ENCODE measurements around the gene MTCL1. TPM values are rescaled to one million over a fixed set of nuclear protein-coding genes. Genes with fewer than 3 reads are reported as not detected.

Gene MTCL1
- total RNA-seq, 1 experiment from 2014 or later = 22.7 TPM

- H3K4me1 ChIP-seq (ENCODE audit: control insufficient read depth in 1 of 2, insufficient read depth in 2 of 2, low read length in 2 of 2) = peaks cover 17 to 23% of the 10 kb centered on the region in 2 experiments
- H3K79me2 ChIP-seq (ENCODE audit: insufficient read depth, low read length) = no peaks in the 10 kb centered on the region
- H3K4me3 ChIP-seq (replicated peaks in 1 of 2; ENCODE audit: low read depth in 1 of 2, low read length in 2 of 2) = no peak overlapping the region
- no peak overlapping the region for H3K27ac ChIP-seq (ENCODE audit: low read depth, low read length)
- intact Hi-C loops (cut with micrococcal nuclease) = loop anchor here (10.0 kb wide), 1 partner anchor 61 kb away; no protein-coding TSS in a partner anchor
- H4K20me1 ChIP-seq (ENCODE audit: insufficient read depth) = no peaks in the 10 kb centered on the region
- H3K36me3 ChIP-seq (ENCODE audit: control insufficient read depth in 1 of 2, insufficient read depth in 2 of 2, low read length in 2 of 2) = no peaks in the 10 kb centered on the region; a peak in 1 of 4 replicates
- ChIA-PET POLR2A (no interaction called here), RAD21 (ENCODE audit: low non-redundant PET in 1 of 2, low total read pairs in 2 of 2, uncharacterized antibody in 2 of 2, unreplicated experiment in 2 of 2) (no interaction called here), CTCF (no interaction called here)
- ATAC-seq = no peak
- H3K9me3 ChIP-seq (ENCODE audit: control insufficient read depth in 1 of 2, insufficient read depth in 1 of 2, low read depth in 1 of 2, low read length in 2 of 2) = no peaks in the 10 kb centered on the region
- no peak overlapping the region for H3K9ac ChIP-seq (ENCODE audit: low read length)
- BruUV-seq (replicated peaks) = no TSS peak
- no peak overlapping the region for H3K4me2 ChIP-seq (ENCODE audit: low read length)
- H3K27me3 ChIP-seq (ENCODE audit: insufficient read depth, low read length) = no peaks in the 10 kb centered on the region
- TF ChIP-seq FOSL1 (IDR thresholded peaks at IDR 0.05; ENCODE audit: low read depth) (no peak), ZFX (IDR thresholded peaks at IDR 0.05) (no peak), EZH2 (IDR thresholded peaks at IDR 0.05) (no peak), SP1 (IDR thresholded peaks at IDR 0.05; ENCODE audit: low read depth) (no peak), POLR2A (IDR thresholded peaks at IDR 0.05; ENCODE audit: borderline replicate concordance, extremely low read depth, insufficient read depth, insufficient read length) (no peak), SIN3A (IDR thresholded peaks at IDR 0.05; ENCODE audit: low read depth) (no peak), CEBPB (IDR thresholded peaks at IDR 0.05; ENCODE audit: low read depth) (no peak), SRF (IDR thresholded peaks at IDR 0.05; ENCODE audit: low read depth) (no peak), POLR2AphosphoS5 (IDR thresholded peaks at IDR 0.05; ENCODE audit: low read depth, low read length) (no peak), ATF3 (IDR thresholded peaks at IDR 0.05) (no peak), JUND (IDR thresholded peaks at IDR 0.05) (no peak), EZH2phosphoT487 (IDR thresholded peaks at IDR 0.05; ENCODE audit: borderline replicate concordance) (no peak), ELF1 (IDR thresholded peaks at IDR 0.05; ENCODE audit: borderline replicate concordance, low read depth) (no peak)
- DNase-seq (ENCODE audit: low read depth, low spot score) = no peak
- no peaks in the 10 kb centered on the region for H3K9me2 ChIP-seq (ENCODE audit: insufficient read depth)
- H2AFZ ChIP-seq (ENCODE audit: low read depth, low read length, poor library complexity, severe bottlenecking) = no peak overlapping the region
These were observed 100.2 kb downstream of the MTCL1 start for GRCh38 chr18:8805552-8805951.

GRCh38 chr18:8806100-8806797 lies 100.9 kb downstream of the MTCL1 start:
- Histone ChIP-seq H3K4me3 (replicated peaks in 1 of 2; ENCODE audit: low read depth in 1 of 2, low read length in 2 of 2) (no peak overlapping the region), H3K27ac (ENCODE audit: low read depth, low read length) (no peak overlapping the region), H2AFZ (ENCODE audit: low read depth, low read length, poor library complexity, severe bottlenecking) (no peak overlapping the region), H3K79me2 (ENCODE audit: insufficient read depth, low read length) (no peaks in the 10 kb centered on the region), H3K9me3 (ENCODE audit: control insufficient read depth in 1 of 2, insufficient read depth in 1 of 2, low read depth in 1 of 2, low read length in 2 of 2) (no peaks in the 10 kb centered on the region), H3K36me3 (ENCODE audit: control insufficient read depth in 1 of 2, insufficient read depth in 2 of 2, low read length in 2 of 2) (no peaks in the 10 kb centered on the region; a peak in 1 of 4 replicates), H3K9ac (ENCODE audit: low read length) (no peak overlapping the region), H4K20me1 (ENCODE audit: insufficient read depth) (no peaks in the 10 kb centered on the region), H3K27me3 (ENCODE audit: insufficient read depth, low read length) (no peaks in the 10 kb centered on the region), H3K4me1 (ENCODE audit: control insufficient read depth in 1 of 2, insufficient read depth in 2 of 2, low read length in 2 of 2) (peaks cover 10 to 16% of the 10 kb centered on the region in 2 experiments), H3K4me2 (ENCODE audit: low read length) (no peak overlapping the region), H3K9me2 (ENCODE audit: insufficient read depth) (no peaks in the 10 kb centered on the region)
- no peak for ATAC-seq
- intact Hi-C loops (cut with micrococcal nuclease) = loop anchor here (10.0 kb wide), 1 partner anchor 61 kb away; no protein-coding TSS in a partner anchor
- POLR2A ChIA-PET = no interaction called here
- BruUV-seq (replicated peaks) = no TSS peak
- TF ChIP-seq REST (IDR thresholded peaks at IDR 0.05; ENCODE audit: low read depth) (no peak), CEBPB (IDR thresholded peaks at IDR 0.05; ENCODE audit: low read depth) (no peak), SRF (IDR thresholded peaks at IDR 0.05; ENCODE audit: low read depth) (no peak), TCF7L2 (IDR thresholded peaks at IDR 0.05; ENCODE audit: borderline replicate concordance, extremely low read depth, insufficient read depth, insufficient read length) (no peak)
- no peak for DNase-seq (ENCODE audit: low read depth, low spot score)
- CTCF ChIA-PET = no interaction called here
- RAD21 ChIA-PET (ENCODE audit: low non-redundant PET in 1 of 2, low total read pairs in 2 of 2, uncharacterized antibody in 2 of 2, unreplicated experiment in 2 of 2) = no interaction called here

Data from HCT116 (cell line).